Measurements from ENCODE around the gene ZFYVE27.

Gene ZFYVE27

GRCh38 chr10:97765201-97765600 is 28.3 kb downstream of the ZFYVE27 start:
- DNase-seq (ENCODE audit: low read depth), result no peak
- no peak overlapping the region for H3K4me3 ChIP-seq (ENCODE audit: low read depth, low read length)
- TF ChIP-seq CTCF (IDR thresholded peaks at IDR 0.05; ENCODE audit: control insufficient read depth, extremely low read depth, insufficient read depth), result no peak

- no peak for DNase-seq (ENCODE audit: low read depth)
- no peak for TF ChIP-seq CTCF (IDR thresholded peaks at IDR 0.05; ENCODE audit: control insufficient read depth, extremely low read depth, insufficient read depth)
- H3K4me3 ChIP-seq (ENCODE audit: low read depth, low read length), result no peak overlapping the region
Observed at GRCh38 chr10:97766106-97766810, 29.3 kb downstream of the ZFYVE27 start.

- DNase-seq (ENCODE audit: low read depth), result no peak
- no peak for TF ChIP-seq CTCF (IDR thresholded peaks at IDR 0.05; ENCODE audit: control insufficient read depth, extremely low read depth, insufficient read depth)
- H3K4me3 ChIP-seq (ENCODE audit: low read depth, low read length), result no peak overlapping the region
Observed at GRCh38 chr10:97766996-97767924, 30.3 kb downstream of the ZFYVE27 start.

- H3K4me3 ChIP-seq (ENCODE audit: low read depth, low read length), result no peak overlapping the region
- no peak for TF ChIP-seq CTCF (IDR thresholded peaks at IDR 0.05; ENCODE audit: control insufficient read depth, extremely low read depth, insufficient read depth)
- no peak for DNase-seq (ENCODE audit: low read depth)
Observed at GRCh38 chr10:97768322-97769315, 31.7 kb downstream of the ZFYVE27 start.

GRCh38 chr10:97770255-97770654 is 33.3 kb downstream of the ZFYVE27 start:
- TF ChIP-seq CTCF (IDR thresholded peaks at IDR 0.05; ENCODE audit: control insufficient read depth, extremely low read depth, insufficient read depth), result no peak
- no peak for DNase-seq (ENCODE audit: low read depth)
- H3K4me3 ChIP-seq (ENCODE audit: low read depth, low read length), result no peak overlapping the region

All from LNCaP clone FGC (cell line).